Heart left ventricle (tissue), 16 donors: ENCODE measurements around the gene TBRG4. TPM values are rescaled to one million over a fixed set of nuclear protein-coding genes. Genes with fewer than 3 reads are reported as not detected.
A peak's percentile ranks its signal among the peaks of the same experiment; 100 is the strongest.

Source experiments
- ATAC-seq, 4 donors: fragments of 200-7000 bp; cut with Tn5 transposase; one replicate each; pipeline ENCODE4 v1.9.1; 2020 to 2022; ENCODE audit warnings: moderate library complexity in 4 of 4, mild to moderate bottlenecking in 3 of 4, moderate number of reproducible peaks in 1 of 4
- DNase-seq, 5 donors: peaks; one replicate each; pipeline ENCODE4 v3.0.0-alpha.2; 2020
- H3K27ac ChIP-seq, 12 donors: fragments of 200-600 bp; sonication (generic) in 4 of 12; one replicate each; pipeline versions ENCODE4 v1.5.0 to v1.8.0; 2016 to 2022; ENCODE audit warnings: mild to moderate bottlenecking in 2 of 12
- H3K27me3 ChIP-seq, 9 donors: fragments of 200-600 bp; sonication (generic) in 2 of 9; one replicate each; pipeline versions ENCODE4 v1.5.1 to v1.8.0; 2016 to 2022; ENCODE audit warnings: mild to moderate bottlenecking in 3 of 9
- H3K36me3 ChIP-seq, 9 donors: fragments of 200-600 bp; sonication (generic) in 2 of 9; one replicate each; pipeline versions ENCODE4 v1.5.0 to v1.8.0; 2018 to 2022; ENCODE audit warnings: mild to moderate bottlenecking in 2 of 9
- H3K4me1 ChIP-seq, 12 donors: fragments of 200-600 bp; sonication (generic) in 4 of 12; one replicate each; pipeline versions ENCODE4 v1.5.0 to v1.8.0; 2016 to 2022; ENCODE audit warnings: mild to moderate bottlenecking in 3 of 12
- H3K4me3 ChIP-seq, 12 donors: fragments of 200-600 bp; sonication (generic) in 4 of 12; one replicate each; pipeline versions ENCODE4 v1.5.0 to v1.8.0; 2017 to 2022; ENCODE audit warnings: mild to moderate bottlenecking in 9 of 12, moderate library complexity in 4 of 12
- H3K9me3 ChIP-seq, 12 donors: fragments of 200-600 bp; sonication (generic) in 4 of 12; one replicate each; pipeline versions ENCODE4 v1.5.0 to v1.8.0; 2016 to 2022; ENCODE audit warnings: mild to moderate bottlenecking in 1 of 12
- CTCF ChIP-seq, 12 donors: fragments of 200-600 bp; sonication (generic) in 4 of 12; IDR thresholded peaks; one replicate each; pipeline versions ENCODE4 v1.5.0 to v1.8.0; 2018 to 2022; ENCODE audit warnings: antibody characterized with exemption in 12 of 12, mild to moderate bottlenecking in 5 of 12
- POLR2A ChIP-seq, 2 donors: fragments of 450-650 bp; IDR thresholded peaks; one replicate each; pipeline ENCODE4 v1.6.1; 2017; ENCODE audit warnings: antibody characterized with exemption in 2 of 2, mild to moderate bottlenecking in 2 of 2, moderate library complexity in 2 of 2
- WGBS, 4 donors: extraction: QIAGEN DNeasy Blood & Tissue Kit in 2 of 4; methylation state at CpG; one replicate each; pipeline versions ENCODE4 v1.1.5 to v1.1.7; 2013 to 2018; 5-methylcytosine and 5-hydroxymethylcytosine counted together
- intact Hi-C, 10 donors: fragments of 100-400 bp; cut with DNase I; formaldehyde crosslinking; loops; one replicate each; pipeline versions ENCODE4 v1.11.1 to v1.14.2; 2022
- polyA plus RNA-seq, 2 donors: library from polyadenylated mRNA; stranded (reverse); fragments of 200-250 nt; gene quantifications; one replicate each; pipeline ENCODE4 v1.2.3, GENCODE V29; 2013
- total RNA-seq, 9 donors: library from RNA; depleted of rRNA in 2 of 9; stranded (reverse); fragments of >200 nt in 2 of 9; fragmentation: NEBNext Ultra II Directional in 3 of 9; extraction: Animal tissue kit (Norgen Biotek cat#: 25700) in 3 of 9; gene quantifications; one replicate each; pipeline versions ENCODE4 v1.1.0 to v1.2.4, GENCODE V29; 2016 to 2023
- donor health status: ischemic (EF 13 %, LVEDD 7.1; RV severe dilation, severe dysfunction).
- donor health status: healthy with polysubstance abuse.
- donor health status: DM: no; HTN: yes; CAD: no.
- donor health status: DM: no; HTN: no; CAD: no.
- donor health status: ischemic (EF 25% LVEDD 6.9; RV normal size, moderate dysfunction).
- donor health status: ischemic (EF 25% LVEDD 5.7; RV mildly dilated, moderate dysfunction).
- donor health status: healthy.
- donor health status: DM: yes; HTN: yes; CAD: no.
- donor health status: ischemic (EF 35%, LVEDD 5.7; RV mildly dilated, moderate dysfunction).
- donor health status: nonischemic (EF 11% LVEDD 7.7; RV severe dilation, severe dysfunction).
- donor health status: DM: yes; HTN: yes; CAD: no.
- donor health status: PGD.
- donor health status: ischemic (EF 29% LVEDD 5.4; RV normal size, mild dysfunction).
- donor health status: nonischemic (EF 23%, LVEDD 6.1; RV moderate dilation, normal function).

The TBRG4 gene
- total and polyA plus RNA-seq, 11 donors, result 58.0 to 125 (median 61.5) TPM

GRCh38 chr7:45136106-45137060, 24.9 kb upstream of the TBRG4 start:
- 40 to 48% (median 46%) methylated on average over 9 of the region's 9 CpGs for WGBS, 4 donors
- no peak overlapping the region for H3K27ac ChIP-seq
- H3K4me1 ChIP-seq, result peaks cover 0 to 3% (median 0%) of the 10 kb centered on the region in 12 donors
- ATAC-seq (peak; percentile 45 to 86 (median 76)), DNase-seq (peak in 3 of 5 donors; percentile 46 to 53 (median 51))
- intact Hi-C loops, result loop anchor here (1.0 to 10.0 kb wide), 8 partner anchors 163 to 552 kb away; partner anchors contain the start of gene TMED4 (in 2 of the 10)
- H3K27me3 ChIP-seq, result no peaks in the 10 kb centered on the region
- no peaks in the 10 kb centered on the region for H3K9me3 ChIP-seq
- no peaks in the 10 kb centered on the region for H3K36me3 ChIP-seq
- H3K4me3 ChIP-seq, result no peak overlapping the region
- no peak for TF ChIP-seq POLR2A (IDR thresholded peaks at IDR 0.05)
- TF ChIP-seq CTCF (IDR thresholded peaks at IDR 0.05), result peak; percentile 74 to 93 (median 86)

- no peak overlapping the region for H3K27ac ChIP-seq
- intact Hi-C loops, result loop anchor here in 4 of 10 donors (2.0 to 10.0 kb wide), 6 partner anchors 159 to 549 kb away; partner anchors contain the start of gene TMED4 (in 2 of the 4)
- no peaks in the 10 kb centered on the region for H3K27me3 ChIP-seq
- TF ChIP-seq CTCF (IDR thresholded peaks at IDR 0.05) (no peak), POLR2A (IDR thresholded peaks at IDR 0.05) (no peak)
- no peak for DNase-seq
- no peak for ATAC-seq
- H3K36me3 ChIP-seq, result no peaks in the 10 kb centered on the region
- no peaks in the 10 kb centered on the region for H3K9me3 ChIP-seq
- H3K4me3 ChIP-seq, result no peak overlapping the region
- peaks cover 0 to 3% (median 0%) of the 10 kb centered on the region in 12 donors for H3K4me1 ChIP-seq
- 89 to 95% (median 91%) methylated on average over 7 of the region's 7 CpGs for WGBS, 4 donors
Measured at GRCh38 chr7:45133877-45134276, 22.4 kb upstream of the TBRG4 start.

GRCh38 chr7:45133352-45133751, 21.9 kb upstream of the TBRG4 start:
- Histone ChIP-seq H3K4me1 (peaks cover 0 to 3% (median 0%) of the 10 kb centered on the region in 12 donors), H3K27me3 (no peaks in the 10 kb centered on the region), H3K36me3 (no peaks in the 10 kb centered on the region), H3K4me3 (no peak overlapping the region), H3K9me3 (no peaks in the 10 kb centered on the region), H3K27ac (no peak overlapping the region)
- ATAC-seq, result no peak
- no peak for DNase-seq
- intact Hi-C loops, result loop anchor here in 3 of 10 donors (2.0 to 10.0 kb wide), 4 partner anchors 161 to 549 kb away; partner anchors contain the start of gene TMED4 (in 2 of the 3)
- TF ChIP-seq POLR2A (IDR thresholded peaks at IDR 0.05) (no peak), CTCF (IDR thresholded peaks at IDR 0.05) (no peak)
- 90 to 98% (median 94%) methylated on average over 4 of the region's 4 CpGs for WGBS, 4 donors

GRCh38 chr7:45132708-45133320, 21.3 kb upstream of the TBRG4 start:
- Histone ChIP-seq H3K27ac (no peak overlapping the region), H3K4me1 (peaks cover 0 to 3% (median 0%) of the 10 kb centered on the region in 12 donors), H3K9me3 (no peaks in the 10 kb centered on the region), H3K27me3 (no peaks in the 10 kb centered on the region), H3K36me3 (no peaks in the 10 kb centered on the region), H3K4me3 (no peak overlapping the region)
- 84 to 90% (median 84%) methylated on average over 8 of the region's 8 CpGs for WGBS, 4 donors
- TF ChIP-seq POLR2A (IDR thresholded peaks at IDR 0.05) (no peak), CTCF (IDR thresholded peaks at IDR 0.05) (no peak)
- intact Hi-C loops, result loop anchor here in 3 of 10 donors (2.0 to 10.0 kb wide), 4 partner anchors 160 to 548 kb away; partner anchors contain the start of gene TMED4 (in 2 of the 3)
- ATAC-seq (no peak), DNase-seq (no peak)
